ENCODE data around the gene CFAP251.

Gene CFAP251

GRCh38 chr12:122004633-122005071, 86.3 kb downstream of the CFAP251 start:
- no peak for DNase-seq

GRCh38 chr12:122005252-122005776, 86.9 kb downstream of the CFAP251 start:
- no peak for DNase-seq

DNA sequence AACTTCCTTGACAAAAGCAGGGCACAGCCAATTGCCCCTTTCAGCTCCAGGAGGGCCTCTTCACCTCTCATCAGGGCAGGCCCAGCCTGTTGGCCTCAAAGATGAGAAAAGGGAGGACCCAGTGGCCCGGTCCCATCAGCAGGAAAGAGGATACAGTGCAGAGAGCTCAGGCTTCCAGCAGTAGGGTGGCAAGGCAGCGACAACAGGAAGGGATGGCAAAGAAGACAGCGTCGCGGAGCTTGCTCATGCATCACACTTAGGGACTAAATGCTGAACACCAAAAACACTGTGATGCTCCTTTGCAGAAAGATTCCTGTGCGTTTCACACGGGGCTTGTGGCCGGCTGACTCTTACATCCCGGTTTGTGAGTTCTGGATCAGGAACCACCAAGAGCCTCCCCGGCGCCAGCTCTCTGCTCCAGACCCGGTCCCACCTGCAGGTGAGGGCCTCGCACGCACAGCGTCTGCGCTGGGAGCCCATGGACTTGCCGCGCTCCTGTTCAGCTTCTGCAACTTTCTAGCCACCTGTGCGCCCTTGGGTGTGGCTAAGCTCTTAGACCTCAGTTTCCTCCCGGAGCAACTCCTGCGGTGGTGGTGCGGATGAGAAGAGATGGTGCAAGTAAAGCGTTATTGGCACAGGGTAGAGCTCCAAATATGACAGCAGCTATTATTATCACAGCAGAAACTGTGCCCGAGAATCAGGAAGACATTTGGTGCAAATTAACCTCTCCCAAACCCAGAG, 88.0 kb downstream of the CFAP251 start:
- no peak for DNase-seq

GRCh38 chr12:122009741-122010140, 91.3 kb downstream of the CFAP251 start:
- DNase-seq, result no peak

GRCh38 chr12:122012184-122012583, 93.8 kb downstream of the CFAP251 start:
- no peak for DNase-seq

- DNase-seq, result no peak
Measured at GRCh38 chr12:122013136-122013535, 94.7 kb downstream of the CFAP251 start.

- no peak for DNase-seq
Measured at GRCh38 chr12:122013791-122014590, 95.6 kb downstream of the CFAP251 start.

DNA sequence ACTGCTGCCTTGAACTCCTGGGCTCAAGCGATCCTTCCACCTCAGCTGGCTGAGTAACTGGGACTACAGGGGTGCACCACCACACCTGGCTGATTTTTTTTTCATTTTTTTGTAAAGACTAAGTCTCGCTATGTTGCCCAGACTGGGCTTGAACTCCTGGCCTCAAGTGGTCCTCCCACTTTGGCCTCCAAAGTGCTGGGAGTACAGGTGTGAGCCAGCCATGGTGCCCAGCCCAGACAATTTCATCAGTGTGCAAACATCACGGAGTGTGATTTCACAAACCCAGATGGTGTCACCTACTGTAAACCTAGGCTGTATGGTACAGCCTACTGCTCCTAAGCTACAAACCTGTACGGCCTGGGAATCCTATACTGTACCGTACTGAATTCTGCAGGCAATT, 96.4 kb downstream of the CFAP251 start:
- no peak for DNase-seq

GRCh38 chr12:122018457-122018856, 100.1 kb downstream of the CFAP251 start:
- no peak for DNase-seq

DNA sequence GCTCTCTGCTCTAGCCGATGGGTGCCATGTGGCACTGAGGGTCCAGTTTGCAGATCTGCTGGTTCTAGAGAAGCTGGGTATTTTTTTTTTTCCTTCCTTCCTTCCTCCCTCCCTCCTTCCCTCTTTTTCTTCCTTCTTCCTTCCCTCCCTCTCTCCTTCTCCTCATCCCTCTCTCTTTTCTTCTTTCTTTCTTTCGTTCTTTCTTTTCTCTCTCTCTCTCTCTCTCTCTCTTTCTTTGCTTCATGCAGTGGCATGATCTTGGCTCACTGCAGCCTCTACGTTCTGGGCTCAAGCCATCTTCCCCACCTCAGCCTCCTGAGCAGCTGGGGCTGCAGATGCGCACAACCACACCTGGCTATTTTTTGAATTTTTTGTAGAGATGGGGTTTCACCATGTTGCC, 100.5 kb downstream of the CFAP251 start:
- no peak for DNase-seq

DNA sequence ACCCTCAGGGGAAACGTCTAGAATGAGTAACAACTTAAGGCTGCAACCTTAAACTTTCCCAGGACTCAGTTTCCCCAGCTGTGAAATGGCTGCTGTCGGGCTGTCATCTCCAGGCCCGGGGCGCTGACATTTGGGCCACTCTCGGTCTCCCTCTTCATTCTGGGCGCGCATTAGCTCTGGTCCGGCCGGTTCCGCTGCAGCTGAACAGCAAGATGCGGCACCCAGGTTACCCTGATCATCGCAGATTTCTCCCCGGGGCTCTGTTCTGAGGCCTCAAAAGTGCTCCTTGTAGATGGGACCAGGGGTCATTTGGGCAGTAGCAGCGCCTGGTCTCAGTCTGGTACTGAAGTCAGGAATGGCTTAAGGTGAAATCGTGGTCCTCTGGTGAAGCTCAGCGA, 102.4 kb downstream of the CFAP251 start:
- DNase-seq, result no peak

DNA sequence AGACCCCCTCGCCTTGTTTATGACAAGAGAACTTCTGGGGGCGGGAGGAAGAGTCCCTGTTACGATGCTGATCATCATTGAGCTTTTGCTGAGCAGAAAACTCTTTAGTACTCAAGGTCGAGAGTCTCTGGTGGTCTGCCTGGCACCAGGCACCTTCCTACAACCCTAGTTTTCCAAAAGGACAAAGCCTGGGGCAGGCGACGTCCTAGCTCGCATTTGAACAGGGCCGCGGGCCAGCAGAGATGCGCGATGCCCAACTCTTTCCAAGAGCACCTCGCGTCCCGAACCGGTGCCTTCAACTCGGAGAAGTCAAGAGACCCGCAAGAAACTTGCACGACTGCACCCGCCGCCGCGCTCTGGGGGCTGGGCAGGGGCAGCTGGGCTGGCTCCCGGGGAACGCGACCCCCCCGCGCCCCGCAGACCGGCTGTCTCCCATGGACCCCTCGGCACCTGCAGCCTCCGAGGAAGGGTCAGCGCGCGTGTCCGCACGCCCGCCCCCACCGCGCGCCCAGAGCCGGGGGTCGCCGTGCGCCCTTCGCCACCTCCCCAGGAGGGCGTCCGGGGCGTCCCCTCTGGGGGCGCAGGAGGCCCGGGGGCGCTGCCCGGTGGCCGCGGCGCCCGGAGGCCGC, 102.9 kb downstream of the CFAP251 start:
- no peak for DNase-seq

DNA sequence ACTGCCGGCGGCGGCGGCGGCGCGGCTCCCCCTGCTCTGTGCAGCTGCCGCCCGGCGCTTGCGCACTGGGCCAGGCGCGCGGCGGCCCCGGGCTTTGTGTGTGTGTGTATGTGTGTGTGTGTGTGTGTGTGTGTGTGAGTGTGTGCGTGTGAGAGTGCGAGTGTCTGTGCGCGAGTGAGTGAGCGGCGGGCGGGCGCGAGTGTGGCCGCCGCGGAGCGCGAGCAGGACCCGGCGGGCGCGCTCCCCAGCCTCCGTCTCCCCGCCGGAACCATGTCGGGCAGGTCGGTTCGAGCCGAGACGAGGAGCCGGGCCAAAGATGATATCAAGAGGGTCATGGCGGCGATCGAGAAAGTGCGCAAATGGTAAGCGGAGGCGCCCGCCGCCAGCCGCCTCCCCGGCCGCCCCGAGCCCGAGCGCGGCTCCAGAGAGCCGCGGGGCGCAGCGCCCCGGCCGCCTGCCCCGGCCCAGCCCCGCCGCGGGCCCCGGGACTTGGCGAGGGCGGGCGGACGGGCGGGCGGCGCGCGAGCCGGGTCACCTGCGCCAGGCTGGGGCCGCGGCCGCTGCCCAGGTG, 103.5 kb downstream of the CFAP251 start, which contains the start of gene BCL7A:
Gene BCL7A, plus strand, starts transcription at position 63 of the 571 bp plus-strand sequence. Its CDS starts 208 bp downstream, at position 271.
- peak; percentile 80 for DNase-seq

DNA sequence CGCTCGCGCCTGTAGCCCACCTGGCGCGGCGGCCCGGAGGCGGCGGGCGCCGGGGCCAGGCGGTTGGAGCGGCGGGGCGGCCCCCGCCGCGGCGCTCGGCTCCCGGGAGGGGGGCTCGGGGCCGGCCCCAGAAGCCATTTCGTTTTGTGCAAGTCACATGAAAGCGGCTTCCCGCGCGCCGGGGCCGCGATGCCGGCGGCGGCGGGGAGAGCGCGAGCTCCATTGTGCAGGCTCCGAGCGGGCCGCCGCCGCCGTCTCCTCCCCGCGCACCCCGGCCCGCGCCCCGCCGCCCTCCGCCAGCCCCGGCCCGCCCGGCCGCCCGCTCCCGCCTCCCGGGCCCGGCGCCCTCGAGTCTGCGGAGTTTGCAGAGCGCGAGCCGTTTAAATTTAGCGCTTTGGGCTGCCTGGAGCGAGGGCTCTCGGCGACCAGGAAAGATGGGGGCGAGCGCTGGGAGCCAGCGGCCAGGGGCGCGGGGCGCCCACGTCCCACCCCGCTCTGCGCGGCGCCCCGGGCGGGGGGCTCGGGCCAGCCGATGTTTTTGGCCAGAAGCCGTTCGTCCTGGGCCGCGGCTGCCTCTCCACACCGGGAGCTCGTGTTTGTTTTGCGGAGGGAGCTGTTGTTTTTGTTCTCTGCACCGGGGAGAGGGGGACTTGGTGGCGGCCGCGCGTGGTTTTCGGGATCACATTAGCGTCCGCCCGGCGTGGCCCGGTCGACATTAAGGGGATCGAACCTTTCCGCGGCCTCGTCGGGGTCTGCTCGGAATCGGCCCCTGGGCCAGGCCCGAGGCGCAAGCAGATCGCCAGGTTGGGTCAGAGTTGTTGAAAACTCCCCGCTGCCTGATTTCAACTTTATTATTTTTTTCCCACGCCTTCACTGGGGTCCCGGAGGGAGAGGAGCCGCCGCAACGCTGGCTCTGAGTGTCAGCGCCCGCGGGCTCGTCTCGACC, 104.3 kb downstream of the CFAP251 start:
- no peak for DNase-seq

GRCh38 chr12:122023339-122024131, 105.1 kb downstream of the CFAP251 start:
- no peak for DNase-seq

DNA sequence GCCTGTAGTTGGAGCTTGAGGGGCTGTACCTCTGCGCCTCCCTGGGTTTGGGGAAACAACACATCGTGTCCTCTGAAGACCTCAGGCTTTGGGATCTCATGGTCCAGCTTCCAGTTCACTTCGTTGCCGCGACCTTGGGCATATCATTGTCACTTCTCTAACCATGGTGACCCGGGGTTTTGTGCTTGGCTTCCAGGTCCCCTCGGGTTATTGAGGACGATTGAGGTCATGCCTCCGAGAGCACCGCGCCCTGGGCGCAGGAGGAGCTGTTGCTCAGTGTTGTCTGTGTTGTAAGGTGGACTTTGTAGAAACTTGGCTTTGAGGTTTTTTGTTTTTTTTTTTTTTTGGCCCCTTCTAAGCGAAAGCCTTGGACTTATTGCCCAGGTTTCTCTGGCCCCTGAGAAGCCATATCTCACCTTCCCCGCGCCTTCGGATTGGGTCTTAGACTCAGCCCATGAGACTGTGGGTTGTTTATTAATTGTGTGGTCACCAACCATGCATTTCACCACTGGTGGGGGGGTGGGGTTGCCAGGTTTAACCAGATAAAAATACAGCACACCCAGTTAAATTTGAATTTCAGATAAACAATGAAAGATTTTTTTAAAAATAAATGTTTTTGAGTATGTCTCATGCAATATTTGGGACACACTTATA, 105.9 kb downstream of the CFAP251 start:
- DNase-seq, result no peak

GRCh38 chr12:122026706-122027333, 108.4 kb downstream of the CFAP251 start:
- DNase-seq, result no peak

GRCh38 chr12:122028165-122028904, 109.9 kb downstream of the CFAP251 start:
- no peak for DNase-seq

DNA sequence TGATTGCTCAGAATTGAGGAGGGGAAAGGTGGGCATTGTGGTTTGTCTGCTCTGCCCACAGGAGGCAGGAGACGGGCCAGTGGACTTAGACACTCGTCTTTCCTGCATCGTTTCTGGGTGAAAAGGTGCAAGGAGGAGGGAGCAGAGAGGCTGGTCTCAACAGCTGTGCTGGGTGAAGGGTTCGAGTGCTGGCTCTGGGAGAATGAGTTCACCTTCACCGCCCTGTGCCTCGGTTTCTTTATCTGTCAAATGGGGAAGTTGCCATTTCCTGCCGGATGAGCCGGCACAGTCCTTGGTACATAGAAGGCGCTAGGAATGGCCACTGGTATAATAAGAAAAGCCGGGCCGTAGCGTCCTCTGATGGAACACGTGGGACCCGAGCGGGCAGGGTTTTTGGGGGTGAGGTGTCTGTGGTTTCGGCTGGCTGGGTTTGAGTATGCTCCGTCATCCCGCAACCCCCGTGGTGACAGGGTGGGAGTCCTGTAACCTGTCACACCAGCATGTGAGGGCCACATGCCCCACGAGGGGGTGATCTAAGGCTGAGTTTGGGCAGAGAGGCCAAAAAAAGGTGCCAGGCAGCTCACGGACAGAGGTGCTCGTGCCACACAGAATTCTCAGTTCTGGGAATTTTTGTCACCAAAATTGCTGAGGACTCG, 110.6 kb downstream of the CFAP251 start:
- peak; percentile 45 for DNase-seq
